Measurements from ENCODE around the gene PARD3B. TPM values are rescaled to one million over a fixed set of nuclear protein-coding genes. Genes with fewer than 3 reads are reported as not detected.

Gene PARD3B
- total RNA-seq, 1 experiment from 2014 or later: 3.9 TPM

- ChIA-PET CTCF (no interaction called here), POLR2A (ENCODE audit: unreplicated experiment) (no interaction called here)
- H3F3A ChIP-seq (ENCODE audit: low read length, unreplicated experiment): no peaks in the 10 kb centered on the region
- H3K36me3 ChIP-seq (ENCODE audit: low read depth, low read length): no peaks in the 10 kb centered on the region
- H2AFZ ChIP-seq (ENCODE audit: low read length): no peak overlapping the region
- no peak overlapping the region for H3K27ac ChIP-seq (ENCODE audit: low read length)
- no TSS peak for BruUV-seq (replicated peaks)
- DNase-seq: no peak
- no peak overlapping the region for H3K4me2 ChIP-seq (ENCODE audit: low read length)
- no peaks in the 10 kb centered on the region for H4K20me1 ChIP-seq (ENCODE audit: low read length)
- H3K4me3 ChIP-seq (ENCODE audit: low read length): no peak overlapping the region
- no peaks in the 10 kb centered on the region for H3K27me3 ChIP-seq (ENCODE audit: low read length)
- H3K79me2 ChIP-seq (ENCODE audit: low read length): no peaks in the 10 kb centered on the region
- intact Hi-C loops (cut with micrococcal nuclease): no loop called here
- no peaks in the 10 kb centered on the region for H3K4me1 ChIP-seq (ENCODE audit: insufficient read depth, low read length)
- no peaks in the 10 kb centered on the region for H3K9me2 ChIP-seq (replicated peaks; ENCODE audit: low read length)
- no peaks in the 10 kb centered on the region for H3K9me3 ChIP-seq (ENCODE audit: low read length)
- no peak for TF ChIP-seq EZH2 (IDR thresholded peaks at IDR 0.05; ENCODE audit: low read length, unreplicated experiment)
- TF ChIP-seq EZH2phosphoT487 (IDR thresholded peaks at IDR 0.05; ENCODE audit: borderline replicate concordance, low read length): no peak
- no peak for TF ChIP-seq CTCF (conservative IDR thresholded peaks at IDR 0.05; ENCODE audit: low read depth, low read length)
- no peak for ATAC-seq
- no peak overlapping the region for H3K9ac ChIP-seq (ENCODE audit: low read length)
Observed at GRCh38 chr2:205002390-205002789, 457.1 kb downstream of the PARD3B start.

GRCh38 chr2:205003288-205003687, 458.0 kb downstream of the PARD3B start:
- Histone ChIP-seq H3K36me3 (ENCODE audit: low read depth, low read length) (no peaks in the 10 kb centered on the region), H3K27ac (ENCODE audit: low read length) (no peak overlapping the region), H3F3A (ENCODE audit: low read length, unreplicated experiment) (no peaks in the 10 kb centered on the region), H3K4me2 (ENCODE audit: low read length) (no peak overlapping the region), H4K20me1 (ENCODE audit: low read length) (no peaks in the 10 kb centered on the region), H3K9me3 (ENCODE audit: low read length) (no peaks in the 10 kb centered on the region), H2AFZ (ENCODE audit: low read length) (no peak overlapping the region), H3K9ac (ENCODE audit: low read length) (no peak overlapping the region), H3K4me3 (ENCODE audit: low read length) (no peak overlapping the region), H3K9me2 (replicated peaks; ENCODE audit: low read length) (no peaks in the 10 kb centered on the region), H3K27me3 (ENCODE audit: low read length) (no peaks in the 10 kb centered on the region), H3K4me1 (ENCODE audit: insufficient read depth, low read length) (no peaks in the 10 kb centered on the region), H3K79me2 (ENCODE audit: low read length) (no peaks in the 10 kb centered on the region)
- CTCF ChIA-PET: no interaction called here
- TF ChIP-seq EZH2 (IDR thresholded peaks at IDR 0.05; ENCODE audit: low read length, unreplicated experiment): no peak
- no peak for TF ChIP-seq EZH2phosphoT487 (IDR thresholded peaks at IDR 0.05; ENCODE audit: borderline replicate concordance, low read length)
- TF ChIP-seq CTCF (conservative IDR thresholded peaks at IDR 0.05; ENCODE audit: low read depth, low read length): no peak
- POLR2A ChIA-PET (ENCODE audit: unreplicated experiment): no interaction called here
- no TSS peak for BruUV-seq (replicated peaks)
- ATAC-seq (no peak), DNase-seq (no peak)
- intact Hi-C loops (cut with micrococcal nuclease): no loop called here

GRCh38 chr2:205010196-205010595, 464.9 kb downstream of the PARD3B start:
- no peaks in the 10 kb centered on the region for H3K4me1 ChIP-seq (ENCODE audit: insufficient read depth, low read length)
- no peak overlapping the region for H3K27ac ChIP-seq (ENCODE audit: low read length)
- H3K36me3 ChIP-seq (ENCODE audit: low read depth, low read length): no peaks in the 10 kb centered on the region
- H3K4me3 ChIP-seq (ENCODE audit: low read length): no peak overlapping the region
- no peak for DNase-seq
- ATAC-seq: no peak
- H3K9me3 ChIP-seq (ENCODE audit: low read length): no peaks in the 10 kb centered on the region
- ChIA-PET CTCF (no interaction called here), POLR2A (ENCODE audit: unreplicated experiment) (no interaction called here)
- H3K9ac ChIP-seq (ENCODE audit: low read length): no peak overlapping the region
- no peaks in the 10 kb centered on the region for H3K9me2 ChIP-seq (replicated peaks; ENCODE audit: low read length)
- H3K4me2 ChIP-seq (ENCODE audit: low read length): no peak overlapping the region
- intact Hi-C loops (cut with micrococcal nuclease): no loop called here
- H3K79me2 ChIP-seq (ENCODE audit: low read length): no peaks in the 10 kb centered on the region
- no peaks in the 10 kb centered on the region for H3K27me3 ChIP-seq (ENCODE audit: low read length)
- BruUV-seq (replicated peaks): no TSS peak
- no peaks in the 10 kb centered on the region for H4K20me1 ChIP-seq (ENCODE audit: low read length)
- TF ChIP-seq EZH2 (IDR thresholded peaks at IDR 0.05; ENCODE audit: low read length, unreplicated experiment) (no peak), EZH2phosphoT487 (IDR thresholded peaks at IDR 0.05; ENCODE audit: borderline replicate concordance, low read length) (no peak), CTCF (conservative IDR thresholded peaks at IDR 0.05; ENCODE audit: low read depth, low read length) (no peak)
- no peaks in the 10 kb centered on the region for H3F3A ChIP-seq (ENCODE audit: low read length, unreplicated experiment)
- no peak overlapping the region for H2AFZ ChIP-seq (ENCODE audit: low read length)

All from PC-3 (cell line).